KMS-11 (cell line): Measurements from ENCODE around the gene RAB4B.

Source experiments
- H2AFZ ChIP-seq: fragments of 200-600 bp; sonication (generic); 2 replicates; pipeline ENCODE4 v1.6.1; 2016; ENCODE audit warnings: antibody characterized with exemption, mixed run types, low read depth
- H3K27ac ChIP-seq: fragments of 200-600 bp; sonication (generic); 2 replicates; pipeline ENCODE4 v1.6.1; 2016; ENCODE audit warnings: mild to moderate bottlenecking, mixed run types
- H3K27me3 ChIP-seq: fragments of 200-600 bp; sonication (generic); 2 replicates; pipeline ENCODE4 v1.6.1; 2017; ENCODE audit warnings: mild to moderate bottlenecking, low read depth, mixed run types, moderate library complexity; ENCODE audit not compliant: insufficient read depth
- H3K36me3 ChIP-seq: fragments of 200-600 bp; sonication (generic); 2 replicates; pipeline ENCODE4 v1.6.1; 2017; ENCODE audit warnings: mild to moderate bottlenecking, mixed run types; ENCODE audit not compliant: insufficient read depth
- H3K4me1 ChIP-seq: fragments of 200-600 bp; sonication (generic); 2 replicates; pipeline ENCODE4 v1.6.1; 2016; ENCODE audit warnings: mild to moderate bottlenecking, low read depth, mixed run types; ENCODE audit not compliant: poor library complexity, severe bottlenecking
- H3K4me2 ChIP-seq: fragments of 200-600 bp; sonication (generic); 2 replicates; pipeline ENCODE4 v1.7.0; 2016; ENCODE audit warnings: mild to moderate bottlenecking, mixed run types
- H3K4me3 ChIP-seq: fragments of 200-600 bp; sonication (generic); IDR thresholded peaks from 2 replicates; pipeline ENCODE4 v1.6.1; 2017; ENCODE audit warnings: low read depth, low read length, mixed read lengths; ENCODE audit not compliant: insufficient read depth
- H3K79me2 ChIP-seq: fragments of 200-600 bp; sonication (generic); 2 replicates; pipeline ENCODE4 v1.6.1; 2016; ENCODE audit warnings: low read depth, mixed run types; ENCODE audit not compliant: insufficient read depth
- H3K9ac ChIP-seq: fragments of 200-600 bp; sonication (generic); 2 replicates; pipeline ENCODE4 v1.6.1; 2016; ENCODE audit warnings: mild to moderate bottlenecking, mixed run types
- H4K20me1 ChIP-seq: fragments of 200-600 bp; sonication (generic); 2 replicates; pipeline ENCODE4 v1.6.1; 2016; ENCODE audit warnings: mild to moderate bottlenecking, mixed run types; ENCODE audit not compliant: insufficient read depth
- CTCF ChIP-seq: fragments of 200-600 bp; sonication (generic); conservative IDR thresholded peaks from 2 replicates; pipeline ENCODE4 v1.6.1; 2017; ENCODE audit warnings: low read depth, mild to moderate bottlenecking, antibody characterized with exemption, low read length, moderate library complexity, mixed read lengths

RAB4B gene

GRCh38 chr19:40786060-40787037, 8.3 kb downstream of the RAB4B start:
- no peak overlapping the region for H3K27ac ChIP-seq
- TF ChIP-seq CTCF = no peak
- no peaks in the 10 kb centered on the region for H3K27me3 ChIP-seq
- no peaks in the 10 kb centered on the region for H4K20me1 ChIP-seq
- no peaks in the 10 kb centered on the region for H3K4me1 ChIP-seq
- H3K79me2 ChIP-seq = no peaks in the 10 kb centered on the region
- no peak overlapping the region for H3K9ac ChIP-seq
- H3K4me3 ChIP-seq = no peak overlapping the region
- H2AFZ ChIP-seq = no peak overlapping the region
- no peak overlapping the region for H3K4me2 ChIP-seq
- H3K36me3 ChIP-seq = no peaks in the 10 kb centered on the region

GRCh38 chr19:40791349-40791748, 13.3 kb downstream of the RAB4B start:
- H3K27ac ChIP-seq = no peak overlapping the region
- H3K9ac ChIP-seq = no peak overlapping the region
- H3K4me3 ChIP-seq = no peak overlapping the region
- H3K4me2 ChIP-seq = no peak overlapping the region
- TF ChIP-seq CTCF = no peak
- H3K79me2 ChIP-seq = no peaks in the 10 kb centered on the region
- no peaks in the 10 kb centered on the region for H4K20me1 ChIP-seq
- H3K4me1 ChIP-seq = no peaks in the 10 kb centered on the region
- H3K36me3 ChIP-seq = no peaks in the 10 kb centered on the region
- no peaks in the 10 kb centered on the region for H3K27me3 ChIP-seq
- no peak overlapping the region for H2AFZ ChIP-seq

GRCh38 chr19:40791996-40792395, 13.9 kb downstream of the RAB4B start:
- TF ChIP-seq CTCF = no peak

GRCh38 chr19:40797166-40797962, 19.3 kb downstream of the RAB4B start:
- H4K20me1 ChIP-seq = no peaks in the 10 kb centered on the region
- H3K27me3 ChIP-seq = no peaks in the 10 kb centered on the region
- no peak overlapping the region for H3K27ac ChIP-seq
- no peak for TF ChIP-seq CTCF
- H3K36me3 ChIP-seq = no peaks in the 10 kb centered on the region
- H3K4me1 ChIP-seq = peaks cover 18% of the 10 kb centered on the region
- no peak overlapping the region for H3K9ac ChIP-seq
- H3K79me2 ChIP-seq = peaks cover 11% of the 10 kb centered on the region
- peak overlapping the region; percentile 53; the same call in 1 of the 2 replicates for H3K4me2 ChIP-seq
- H2AFZ ChIP-seq = no peak overlapping the region
- H3K4me3 ChIP-seq = no peak overlapping the region

More at GRCh38 chr19:40791996-40792395, 13.9 kb downstream of the RAB4B start:
- no peaks in the 10 kb centered on the region for H3K79me2 ChIP-seq
- no peak overlapping the region for H3K9ac ChIP-seq
- no peak overlapping the region for H2AFZ ChIP-seq
- no peak overlapping the region for H3K4me2 ChIP-seq
- no peak overlapping the region for H3K27ac ChIP-seq
- no peaks in the 10 kb centered on the region for H4K20me1 ChIP-seq
- no peak overlapping the region for H3K4me3 ChIP-seq
- H3K27me3 ChIP-seq = no peaks in the 10 kb centered on the region
- no peaks in the 10 kb centered on the region for H3K36me3 ChIP-seq
- H3K4me1 ChIP-seq = no peaks in the 10 kb centered on the region
